D721Med (cell line): ENCODE data around the gene DGKB.

ENCODE experiments used
- DNase-seq: peaks from one replicate; pipeline ENCODE4 v3.0.0; 2011; ENCODE audit warnings: low spot score; ENCODE audit not compliant: insufficient read length
- FAIRE-seq: peaks from 2 replicates; lab custom pipeline; 2011; peaks lifted over from hg19 to GRCh38; lab: Jason Lieb, UNC
- CTCF ChIP-seq: IDR thresholded peaks from 2 replicates; pipeline ENCODE4 v1.5.1; 2012; ENCODE audit warnings: mild to moderate bottlenecking, control low read depth; ENCODE audit not compliant: insufficient read depth; ENCODE audit errors: missing control alignments

The DGKB gene

DNA sequence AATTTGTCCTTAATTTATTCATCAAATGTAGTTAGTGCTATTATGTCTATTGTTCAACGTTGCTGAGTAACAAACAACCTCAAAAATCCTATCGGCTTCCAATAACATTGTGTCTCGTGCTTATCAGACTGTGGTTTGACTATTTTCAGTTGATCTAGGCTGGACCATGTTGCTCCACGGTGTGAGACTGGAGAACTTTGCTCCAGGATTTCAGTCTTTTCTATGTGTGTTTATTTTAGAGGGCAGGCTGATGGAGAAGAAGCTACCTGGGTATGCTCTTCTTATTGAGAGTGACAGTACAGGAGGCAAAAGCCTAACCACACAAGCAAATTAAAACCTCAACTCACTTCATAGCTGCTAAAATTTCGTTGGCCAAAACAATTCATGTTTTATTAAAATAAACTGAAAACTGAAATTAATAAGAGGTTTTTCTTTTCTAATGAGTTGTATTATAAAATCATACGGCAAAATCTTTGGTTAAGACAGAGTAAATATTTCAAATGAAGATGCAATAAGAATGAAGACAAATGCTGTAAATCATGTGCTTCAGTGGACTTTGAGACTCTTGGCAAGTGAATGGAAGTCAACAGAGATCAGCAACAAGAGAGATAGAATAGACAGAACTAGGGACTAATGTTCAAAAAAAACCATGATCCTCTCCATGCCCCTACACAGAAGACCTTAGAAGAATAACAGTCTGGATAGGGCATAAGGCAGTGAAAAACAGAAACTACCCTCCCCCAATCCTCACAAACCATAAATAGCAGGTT is 495.1 kb downstream of the DGKB start:
- TF ChIP-seq CTCF: no peak
- FAIRE-seq: no peak
- DNase-seq: no peak

DNA sequence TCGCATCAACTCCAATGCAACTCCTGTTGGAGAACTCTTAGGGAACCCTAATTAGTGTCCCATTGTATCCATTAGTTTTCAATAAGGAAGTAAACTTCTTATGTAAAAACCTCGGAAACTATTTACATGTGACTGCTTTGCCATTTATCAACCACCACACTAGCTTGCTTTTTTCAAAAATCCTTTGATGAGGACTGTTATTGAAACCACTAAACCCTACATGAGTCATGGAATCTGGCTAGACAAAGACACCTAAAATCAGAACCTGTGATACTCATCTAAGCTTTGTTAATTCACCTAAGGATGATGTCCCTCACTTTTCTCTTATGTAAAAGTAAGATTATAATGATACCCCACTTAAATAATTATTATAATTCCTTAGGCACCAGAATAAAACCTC is 499.0 kb downstream of the DGKB start:
- FAIRE-seq (no peak), DNase-seq (no peak)
- TF ChIP-seq CTCF: no peak

- DNase-seq: no peak
- TF ChIP-seq CTCF: no peak
- no peak for FAIRE-seq
Measured at GRCh38 chr7:14400271-14400670, 502.3 kb downstream of the DGKB start.

DNA sequence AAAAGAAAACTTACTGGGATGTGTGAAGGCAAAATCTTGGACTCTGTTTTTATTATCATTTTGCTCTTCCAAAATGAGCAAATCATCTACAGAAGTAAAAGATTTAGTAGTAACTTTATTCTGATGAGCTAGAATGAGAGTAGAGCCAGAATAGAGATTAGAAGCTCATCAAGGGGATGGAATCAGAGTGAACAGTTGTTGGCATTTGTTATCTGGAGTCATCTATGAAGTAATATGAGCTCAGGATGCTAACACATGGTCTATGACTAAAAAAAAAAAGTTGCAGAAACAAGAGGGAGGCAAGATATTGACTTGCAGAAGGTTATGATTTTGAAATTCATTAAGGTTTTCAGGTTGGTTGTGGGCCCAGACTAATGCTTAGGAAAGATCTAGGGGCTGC is 504.0 kb downstream of the DGKB start:
- DNase-seq: no peak
- no peak for FAIRE-seq
- no peak for TF ChIP-seq CTCF

DNA sequence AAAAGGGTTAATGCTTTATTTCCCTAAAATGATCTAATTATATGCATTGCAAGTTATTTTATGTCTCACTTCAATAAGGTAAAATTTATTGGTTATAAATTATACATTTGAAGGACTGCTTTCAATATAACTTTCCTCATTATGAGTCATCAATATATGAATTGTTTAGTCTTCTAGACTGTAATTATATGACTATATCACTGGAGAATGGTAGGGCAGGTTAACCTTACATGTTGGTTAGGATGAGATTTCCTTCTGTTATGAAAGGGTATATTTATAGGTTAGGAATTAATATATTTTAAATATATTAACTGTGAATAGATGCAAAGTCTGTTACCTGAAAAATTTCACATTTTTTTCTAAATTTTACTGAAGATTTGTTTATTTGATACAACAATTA is 506.7 kb downstream of the DGKB start:
- DNase-seq: no peak
- FAIRE-seq: no peak
- no peak for TF ChIP-seq CTCF

GRCh38 chr7:14394786-14395185 is 507.8 kb downstream of the DGKB start:
- TF ChIP-seq CTCF: no peak
- DNase-seq: no peak
- no peak for FAIRE-seq

- TF ChIP-seq CTCF: no peak
- peak; percentile 86 for FAIRE-seq
- DNase-seq: no peak
Measured at GRCh38 chr7:14389595-14389994, 513.0 kb downstream of the DGKB start.
